ENCODE data around the gene PTPA.
A peak's percentile ranks its signal among the peaks of the same experiment; 100 is the strongest.

The PTPA gene

DNA sequence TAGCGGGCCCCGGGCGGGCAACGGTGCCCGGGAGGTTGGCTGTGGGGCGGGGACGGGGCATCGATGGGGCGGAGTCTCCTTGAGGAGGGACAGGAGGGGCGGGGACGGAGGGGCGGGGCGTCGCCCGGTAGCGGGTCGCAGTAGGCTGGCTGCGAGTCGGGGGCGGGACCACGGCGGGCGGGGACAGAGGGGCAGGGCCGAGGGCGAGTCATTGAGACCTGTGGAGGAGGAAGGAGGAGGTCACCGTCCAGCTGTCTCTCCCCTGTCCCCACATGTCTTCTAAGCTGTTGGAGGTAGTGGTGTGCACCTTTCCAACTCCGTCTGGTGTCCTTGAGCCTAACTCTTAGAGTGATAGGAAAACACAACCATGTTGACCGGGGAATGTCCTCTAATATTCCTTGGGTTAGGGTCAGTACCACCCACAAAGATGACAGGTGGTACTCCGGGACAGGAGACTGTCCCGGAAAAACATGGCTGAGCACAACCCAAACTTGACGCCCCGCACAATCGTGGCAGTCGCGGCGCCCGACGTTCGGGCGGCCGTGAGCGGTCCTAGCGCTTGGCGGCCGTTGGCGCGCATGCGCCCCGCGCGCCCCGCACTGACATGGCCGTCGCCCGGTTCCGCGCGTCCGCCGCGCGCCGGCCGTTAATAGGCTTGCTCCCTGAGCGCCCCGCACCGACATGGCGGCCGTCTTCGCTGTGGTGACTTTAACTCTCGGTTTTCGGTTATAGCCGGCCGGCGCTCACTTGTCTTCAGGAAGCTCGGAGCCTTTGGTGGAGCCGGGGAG is at the start of gene PTPA, which contains the start of gene CRAT:
Gene PTPA, plus strand, starts transcription at position 676 of the 788 bp plus-strand sequence. CDS start 186 bp downstream, outside the sequence.
Gene CRAT, minus strand, starts transcription at position 54 of the 788 bp plus-strand sequence. CDS start 284 bp downstream, outside the sequence.
- DNase-seq = peak; percentile 82

DNA sequence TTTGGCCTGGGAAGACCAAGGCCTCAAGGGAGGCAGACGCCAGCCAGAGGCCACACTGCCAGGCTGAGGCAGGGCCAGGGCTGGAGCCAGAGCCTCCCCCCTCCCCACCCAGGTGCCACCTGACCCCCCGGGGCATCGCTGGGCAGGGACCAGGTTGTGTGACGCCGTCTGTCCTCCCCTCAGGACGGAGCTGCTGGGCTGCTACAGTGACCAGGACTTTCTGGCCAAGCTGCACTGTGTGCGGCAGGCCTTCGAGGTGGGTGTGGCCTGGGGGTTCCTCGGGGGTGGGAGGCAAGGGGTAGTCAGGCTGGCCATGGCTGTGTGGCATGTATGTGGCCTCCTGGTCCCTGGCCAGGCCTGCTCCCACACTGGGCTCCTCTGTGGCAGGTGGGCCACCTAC is 48.2 kb upstream of the PTPA start:
- DNase-seq = no peak

DNA sequence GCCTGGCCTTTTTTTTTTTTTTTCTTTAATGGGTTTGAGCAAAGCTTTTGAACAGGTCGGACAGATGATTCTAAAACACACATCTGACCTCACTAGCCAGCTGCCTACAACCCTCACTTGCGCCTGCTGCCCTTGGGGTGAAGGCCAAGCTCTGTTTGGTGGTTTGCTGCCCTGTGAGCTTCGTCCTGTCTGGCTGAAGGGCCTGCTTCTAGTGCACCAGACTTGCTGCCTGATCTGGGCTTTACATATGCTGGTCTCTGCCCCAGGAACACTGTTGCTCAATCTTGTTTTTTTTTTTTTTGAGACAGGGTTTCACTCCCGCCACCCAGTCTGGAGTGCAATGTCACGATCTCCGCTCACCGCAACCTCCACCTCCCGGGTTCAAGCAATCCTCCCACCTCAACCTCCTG is 46.7 kb upstream of the PTPA start:
- DNase-seq = no peak

DNA sequence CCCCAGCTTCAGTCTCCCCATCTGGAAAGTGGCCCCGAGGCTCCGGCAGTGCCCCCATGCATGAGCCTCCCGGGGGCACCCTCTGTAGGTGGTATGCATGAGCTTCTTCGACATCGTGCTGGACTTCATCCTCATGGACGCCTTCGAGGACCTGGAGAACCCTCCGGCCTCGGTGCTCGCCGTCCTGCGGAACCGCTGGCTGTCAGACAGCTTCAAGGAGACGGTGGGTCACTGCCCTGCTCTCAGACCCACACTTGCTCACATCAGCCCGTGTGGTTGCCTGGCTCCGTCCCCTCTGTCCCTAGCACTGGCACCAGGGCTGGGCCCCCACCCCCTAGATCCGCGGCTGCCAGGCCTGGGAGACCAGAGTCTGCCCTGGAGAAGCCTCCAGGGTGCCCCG is 43.1 kb upstream of the PTPA start:
- DNase-seq = no peak

DNA sequence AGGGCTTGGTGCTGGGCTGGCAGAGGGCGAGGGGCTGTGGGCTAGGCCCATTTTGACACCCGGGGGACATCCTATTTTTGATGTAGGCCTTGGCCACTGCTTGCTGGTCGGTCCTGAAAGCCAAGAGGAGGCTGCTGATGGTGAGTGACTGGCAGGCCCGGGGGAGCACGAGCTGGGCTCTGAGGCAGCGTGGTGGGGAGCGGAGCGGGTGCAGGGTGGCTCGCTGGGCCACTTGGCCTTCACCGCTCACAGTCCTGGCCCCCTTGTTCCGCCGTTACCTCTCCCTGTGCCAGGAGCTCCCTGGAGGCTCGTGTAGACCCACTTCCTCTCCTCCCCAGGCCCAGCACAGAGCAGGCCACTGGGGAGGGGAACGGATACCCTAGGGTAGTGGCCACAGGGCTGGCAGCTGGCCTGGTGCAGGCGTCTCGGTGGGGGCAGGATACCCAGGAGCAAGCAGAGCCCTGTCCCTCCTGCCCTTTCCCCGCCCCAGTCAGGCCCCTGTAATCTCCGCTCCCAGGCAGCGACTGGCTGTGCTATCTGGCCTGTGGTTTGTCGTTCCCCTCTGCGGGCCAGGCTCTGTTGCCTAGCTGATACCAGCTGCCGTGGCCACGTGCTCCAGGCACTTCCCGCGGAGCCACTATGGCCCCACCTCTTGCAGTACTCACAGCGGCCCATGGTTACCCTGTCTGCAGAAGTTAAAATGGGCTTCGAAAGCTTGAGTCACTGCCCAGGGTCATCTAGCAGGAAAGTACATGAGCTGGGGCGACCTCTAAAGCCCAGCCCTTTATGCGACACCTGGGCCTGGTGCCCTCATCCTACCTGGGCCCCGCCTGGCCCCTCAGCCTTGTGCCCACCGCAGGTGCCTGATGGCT is 42.0 kb upstream of the PTPA start:
- DNase-seq = peak; percentile 96

DNA sequence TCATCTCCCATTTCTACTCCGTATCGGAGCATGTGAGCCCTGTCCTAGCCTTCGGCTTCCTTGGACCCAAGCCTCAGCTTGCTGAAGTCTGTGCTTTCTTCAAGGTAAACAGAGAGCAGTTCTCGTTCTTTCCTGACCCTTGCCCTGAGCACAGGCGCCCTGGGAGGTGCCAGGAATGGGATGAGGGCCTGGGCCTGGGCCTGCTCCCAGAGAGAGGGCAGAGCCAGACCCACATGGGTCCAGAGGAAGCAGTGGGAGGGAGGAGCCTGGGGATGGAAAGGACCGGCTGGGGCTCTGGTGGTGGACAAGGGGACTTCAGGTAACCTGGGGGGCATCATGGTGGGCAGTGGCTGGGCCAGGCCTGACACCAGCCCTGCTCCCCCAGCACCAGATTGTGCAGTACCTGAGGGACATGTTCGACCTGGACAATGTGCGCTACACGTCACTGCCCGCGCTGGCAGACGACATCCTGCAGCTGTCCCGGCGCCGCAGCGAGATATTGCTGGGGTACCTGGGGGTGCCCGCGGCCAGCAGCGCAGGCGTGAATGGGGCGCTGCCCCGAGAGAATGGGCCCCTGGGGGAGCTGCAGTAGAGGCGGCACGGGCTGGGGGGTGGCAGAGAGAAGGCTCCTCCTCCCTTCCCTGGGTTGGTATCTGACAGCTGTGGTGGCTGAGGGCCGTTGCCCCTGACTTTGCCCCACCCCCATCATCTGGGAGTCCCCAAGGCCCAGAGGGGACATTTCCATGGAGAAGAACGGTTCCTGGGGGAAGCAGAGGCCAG is 41.2 kb upstream of the PTPA start:
- no peak for DNase-seq

DNA sequence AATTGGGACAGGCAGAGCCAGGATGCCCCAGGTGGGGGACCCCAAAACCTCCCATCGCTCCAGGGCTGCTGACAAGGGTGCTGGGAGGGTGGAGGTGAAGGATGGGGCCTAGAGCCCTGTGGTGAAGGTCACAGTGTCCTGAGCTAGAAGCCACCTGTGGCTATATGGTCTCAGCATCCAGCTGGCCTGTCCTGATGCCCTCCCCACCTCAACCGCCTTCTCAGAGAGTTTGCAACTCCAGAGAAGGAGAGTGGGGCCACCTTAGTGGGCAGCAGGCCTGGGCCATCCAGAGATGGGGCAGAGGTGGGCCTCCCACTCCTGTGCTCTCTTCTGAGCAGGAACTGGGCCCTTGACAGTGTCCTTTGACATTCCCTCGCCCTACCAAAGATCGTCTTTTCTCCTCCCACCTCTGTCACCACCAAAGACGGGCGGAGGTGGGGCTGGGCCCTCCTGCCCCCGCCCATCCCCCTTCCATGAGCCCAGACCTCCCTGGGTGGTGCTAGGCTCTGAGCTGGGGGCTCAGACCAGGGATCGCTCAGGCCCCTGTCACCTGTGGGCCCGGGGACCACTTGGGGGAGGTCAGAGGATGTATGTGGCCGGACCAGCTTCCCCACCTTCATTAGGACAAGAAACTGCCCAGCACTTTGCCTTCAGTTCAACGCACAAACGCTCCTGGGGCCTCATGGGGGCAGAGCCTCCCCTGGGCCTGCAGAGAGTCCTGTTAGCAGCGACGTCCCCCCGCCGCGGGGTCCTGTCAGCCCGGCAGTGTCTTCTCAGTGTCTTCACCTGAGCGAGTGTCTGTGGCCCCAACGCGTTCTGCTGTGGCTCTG is 40.3 kb upstream of the PTPA start:
- DNase-seq = no peak

DNA sequence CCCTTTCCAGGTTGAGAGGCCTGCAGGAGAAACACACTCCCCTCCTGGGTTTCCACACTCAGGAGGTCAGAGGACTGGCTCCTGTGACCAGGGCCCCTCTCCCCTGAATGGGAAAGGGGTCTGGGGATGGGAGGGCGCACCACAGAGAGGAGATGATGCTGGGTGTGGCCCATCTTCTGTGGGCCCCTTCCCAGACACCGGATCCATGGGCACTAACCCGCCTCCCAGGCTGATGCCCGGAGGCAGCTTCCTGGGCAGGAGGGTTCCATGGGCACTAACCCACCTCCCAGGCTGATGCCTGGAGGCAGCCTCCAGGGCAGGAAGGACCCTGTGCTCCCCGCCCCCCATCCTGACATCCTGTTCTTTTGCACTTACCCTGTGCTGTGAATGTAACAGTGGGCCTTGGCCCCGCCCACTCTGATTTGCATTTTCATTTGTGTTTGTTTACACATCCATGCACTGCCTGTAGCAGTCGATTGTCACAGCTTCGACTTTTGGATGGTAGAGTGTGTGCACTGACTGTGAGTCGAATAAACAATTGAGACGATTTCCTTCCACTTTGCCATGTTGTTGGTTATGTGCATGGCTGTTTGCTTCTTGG is 39.6 kb upstream of the PTPA start:
- DNase-seq = no peak

DNA sequence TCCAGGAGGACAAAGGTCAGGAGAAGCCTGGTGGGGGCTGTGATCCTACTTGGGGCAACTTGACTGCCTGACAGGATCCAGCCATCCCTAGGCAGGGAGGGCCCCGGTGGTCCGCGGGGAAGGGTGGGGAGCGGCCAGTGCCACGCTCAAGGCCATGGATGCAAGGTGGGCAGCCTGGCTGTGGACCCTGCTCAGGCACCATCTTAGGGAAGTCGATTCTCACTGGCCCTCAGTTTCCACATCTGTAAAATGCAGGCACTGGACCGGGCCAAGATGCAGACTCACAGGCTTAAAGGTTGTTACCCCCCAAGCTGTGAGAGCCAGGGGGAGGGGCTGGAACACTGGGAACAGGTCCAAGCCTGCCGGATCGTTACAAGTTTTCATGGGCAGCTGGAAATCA is 39.0 kb upstream of the PTPA start:
- DNase-seq = no peak

DNA sequence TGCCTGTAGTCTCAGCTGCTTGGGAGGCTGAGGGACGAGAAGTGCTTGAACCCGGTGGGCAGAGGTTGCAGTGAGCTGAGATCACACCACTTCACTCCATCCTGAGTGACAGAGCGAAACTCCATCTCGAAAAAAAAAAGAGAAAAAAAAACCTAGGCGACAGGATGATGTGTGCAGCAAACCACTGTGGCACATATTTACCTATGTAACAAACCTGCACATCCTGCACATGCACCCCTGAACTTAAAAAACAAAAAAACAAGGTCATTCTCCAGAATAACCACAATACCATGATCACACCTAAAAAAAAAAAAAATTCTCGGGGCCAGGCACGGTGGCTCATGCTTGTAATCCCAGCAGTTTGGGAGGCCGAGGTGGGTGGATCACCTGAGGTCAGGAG is 37.8 kb upstream of the PTPA start:
- DNase-seq = no peak

DNA sequence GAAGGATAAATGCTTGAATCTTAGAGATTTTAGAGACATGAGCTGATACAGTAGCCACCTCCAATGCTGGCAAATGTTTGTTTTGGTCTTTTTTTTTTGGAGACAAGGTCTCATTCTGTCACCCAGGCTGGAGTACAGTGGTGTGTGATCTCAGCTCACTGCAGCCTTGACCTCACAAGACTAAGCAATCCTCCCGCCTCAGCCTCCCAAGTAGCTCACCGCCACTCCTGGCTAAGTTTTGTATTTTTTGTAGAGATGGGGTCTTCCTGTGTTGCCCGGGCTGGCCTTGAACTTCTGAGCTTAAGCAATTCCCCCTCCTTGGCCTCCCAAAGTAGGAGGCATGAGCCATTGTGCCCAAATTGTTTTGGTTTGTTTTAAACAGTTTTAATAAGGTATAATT is 37.1 kb upstream of the PTPA start:
- DNase-seq = no peak

DNA sequence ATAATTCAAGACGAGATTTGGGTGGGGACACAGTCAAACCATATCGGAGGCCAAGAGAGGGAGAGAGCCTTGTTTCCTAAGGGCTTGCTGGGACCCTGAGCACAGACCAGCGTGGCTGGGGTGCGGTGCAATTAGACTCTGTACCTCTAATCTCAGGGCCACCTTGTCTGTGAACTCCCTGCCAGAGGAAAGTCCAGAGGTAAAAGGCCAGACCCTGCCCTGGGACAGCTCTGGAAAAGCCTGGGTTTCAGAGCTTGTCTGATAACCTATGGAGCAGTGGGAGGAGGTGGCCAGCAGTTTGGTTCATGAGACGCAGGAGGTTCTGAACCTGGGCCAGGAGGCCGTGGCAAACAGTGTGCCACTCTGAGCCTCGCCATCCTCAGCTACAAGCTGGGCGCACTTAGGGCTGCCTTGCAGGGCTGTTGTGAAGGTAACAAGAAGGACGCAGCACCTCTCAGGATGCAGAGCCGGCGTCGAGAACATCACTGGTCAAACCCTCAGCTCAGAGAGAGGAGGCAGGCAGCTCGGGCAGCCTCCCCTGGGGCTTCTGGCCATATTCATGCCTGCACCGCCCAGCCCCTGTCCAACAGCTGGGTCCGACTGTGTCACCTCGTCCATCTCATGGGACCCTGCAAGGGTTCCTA is 35.1 kb upstream of the PTPA start:
- no peak for DNase-seq

DNA sequence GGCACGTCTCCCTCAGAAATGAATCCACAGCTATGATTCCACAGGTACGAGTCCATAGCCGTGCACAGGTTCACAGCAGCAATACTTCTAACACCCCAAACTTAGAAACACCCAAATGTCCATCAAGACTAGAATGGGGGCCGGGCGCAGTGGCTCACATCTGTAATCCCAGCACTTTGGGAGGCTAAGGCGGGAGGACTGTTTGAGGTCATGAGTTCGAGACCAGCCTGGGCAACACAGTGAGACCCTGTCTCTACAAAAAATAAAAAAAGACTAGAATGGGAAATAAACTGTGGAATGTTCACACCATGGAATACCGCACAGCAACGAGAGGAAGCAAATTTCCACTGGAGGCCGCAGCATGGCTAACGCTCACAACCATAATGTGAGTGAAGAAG is 34.6 kb upstream of the PTPA start:
- DNase-seq = no peak

DNA sequence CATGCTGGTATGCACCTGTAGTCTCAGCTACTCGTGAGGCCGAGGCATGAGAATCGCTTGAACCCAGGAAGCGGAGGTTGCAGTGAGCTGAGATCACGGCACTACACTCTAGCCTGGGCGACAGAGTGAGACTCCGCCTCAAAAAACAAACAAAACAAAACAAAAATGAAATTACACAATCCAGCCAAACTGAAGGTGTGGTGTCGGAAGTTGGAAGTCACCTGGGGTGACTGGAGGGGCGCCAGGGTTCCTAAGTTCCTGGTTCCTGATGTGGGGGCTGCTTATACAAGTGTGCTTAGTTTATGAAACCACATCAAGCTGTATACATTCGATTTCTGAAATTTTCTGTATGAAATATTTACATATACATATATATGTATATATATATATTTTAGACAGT is 34.0 kb upstream of the PTPA start:
- DNase-seq = no peak

DNA sequence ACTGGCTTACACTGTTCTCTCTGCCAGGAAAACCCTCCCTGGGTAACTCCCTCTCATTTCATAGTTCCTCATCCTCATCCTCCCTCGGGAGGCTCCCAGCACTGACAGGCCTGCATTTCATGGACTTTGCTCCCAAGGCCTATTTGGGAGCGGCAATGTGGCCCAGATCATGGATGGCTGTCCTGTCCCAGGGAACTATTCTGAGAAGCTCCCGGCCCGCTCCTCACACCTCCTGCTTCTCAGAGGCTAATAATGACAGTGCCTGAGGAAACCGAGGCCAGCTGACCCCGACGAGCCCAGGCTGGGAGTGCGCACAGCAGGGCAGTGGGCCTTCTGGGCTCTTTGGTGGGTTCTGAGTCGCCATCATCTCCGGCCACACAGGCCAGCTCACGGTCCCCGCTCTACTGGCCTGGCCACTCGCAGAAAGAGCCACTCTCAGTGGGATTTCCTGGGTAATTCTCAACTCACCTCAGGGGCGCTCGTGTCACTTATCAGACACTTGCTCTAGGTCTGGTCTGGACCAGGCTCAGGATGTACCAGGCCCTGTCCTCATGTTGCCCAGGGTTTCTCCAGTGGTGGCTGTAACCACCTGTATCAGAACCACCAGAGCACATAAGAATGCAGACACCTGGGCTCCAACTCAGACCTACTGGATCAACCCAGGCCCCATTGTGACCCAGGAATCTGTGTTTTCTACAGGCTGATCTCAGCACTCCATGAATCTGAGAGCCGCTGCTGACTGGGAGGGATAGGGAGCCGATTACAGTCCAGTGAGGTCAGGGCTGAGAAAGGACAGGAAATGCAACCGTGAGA is 32.3 kb upstream of the PTPA start:
- no peak for DNase-seq

DNA sequence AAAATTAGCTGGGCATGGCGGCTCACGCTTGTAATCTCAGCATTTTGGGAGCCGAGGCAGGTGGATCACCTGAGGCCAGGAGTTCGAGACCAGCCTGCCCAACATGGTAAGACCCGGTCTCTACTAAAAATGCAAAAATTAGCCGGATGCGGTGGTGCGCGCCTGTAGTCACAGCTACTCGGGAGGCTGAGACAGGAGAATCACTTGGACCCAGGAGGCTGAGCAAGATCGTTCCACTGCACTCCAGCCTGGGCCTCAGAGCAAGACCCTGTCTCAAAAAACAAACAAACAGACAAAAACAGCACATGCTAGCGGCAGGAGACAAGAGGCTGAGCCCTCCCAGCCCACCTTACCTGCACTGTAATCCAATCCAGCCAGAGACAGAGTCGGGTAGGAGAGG is 31.4 kb upstream of the PTPA start:
- no peak for DNase-seq

DNA sequence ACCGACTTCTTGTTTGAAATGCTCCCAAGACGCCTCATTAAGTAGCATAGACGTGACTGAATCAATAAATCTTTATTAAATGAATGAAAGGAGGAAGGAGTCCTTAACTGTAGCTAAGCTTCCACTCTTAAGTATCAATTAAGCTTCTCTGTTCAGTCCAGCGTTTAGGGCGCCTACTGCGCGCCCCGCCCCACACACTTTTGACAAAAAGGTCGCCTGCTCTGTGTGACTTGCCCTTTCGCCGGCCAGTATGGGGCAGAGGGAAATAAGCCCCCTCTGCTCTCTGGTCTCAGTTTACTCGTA is 31.0 kb upstream of the PTPA start:
- DNase-seq = no peak

DNA sequence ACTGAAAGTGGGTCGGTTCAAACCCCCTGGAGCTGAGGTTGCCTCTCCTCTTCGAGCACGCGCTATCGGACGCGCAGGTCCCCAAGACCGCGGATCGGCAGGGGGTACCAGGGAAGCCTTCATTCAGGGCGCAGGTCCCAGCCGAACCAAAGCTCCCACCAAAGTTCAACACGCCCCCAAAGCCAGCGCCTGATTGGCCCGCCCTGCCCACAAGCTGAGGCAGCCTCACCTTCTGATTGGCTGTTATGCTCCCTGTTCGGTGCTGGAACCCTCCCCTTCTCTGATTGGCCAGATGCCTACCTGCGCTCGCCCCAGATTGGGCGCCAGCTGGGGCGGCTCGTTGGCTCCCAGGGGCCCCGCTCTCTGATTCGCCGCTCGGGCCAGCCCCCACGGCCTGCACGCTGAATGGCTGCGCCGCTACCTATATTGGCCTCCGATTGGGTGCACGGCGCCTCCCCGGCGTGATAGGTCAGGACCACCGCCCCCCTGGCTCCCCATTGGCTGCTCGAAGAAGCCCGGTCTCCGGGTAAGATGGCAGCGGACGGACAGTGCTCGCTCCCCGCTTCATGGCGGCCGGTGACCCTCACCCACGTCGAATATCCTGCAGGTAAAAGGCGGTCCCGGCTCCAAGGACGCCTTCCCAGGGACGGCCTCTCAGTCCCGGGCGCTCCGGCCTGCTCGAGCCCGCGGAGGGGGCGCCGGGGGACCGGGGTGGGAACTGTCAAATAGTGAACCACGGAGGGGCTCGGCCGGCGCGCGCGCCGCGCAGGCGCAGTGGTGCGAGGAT is 30.4 kb upstream of the PTPA start, which contains the start of gene DOLPP1:
Gene DOLPP1, plus strand, starts transcription at position 511 of the 787 bp plus-strand sequence. Its CDS starts 21 bp downstream, at position 532.
- DNase-seq = peak; percentile 94

DNA sequence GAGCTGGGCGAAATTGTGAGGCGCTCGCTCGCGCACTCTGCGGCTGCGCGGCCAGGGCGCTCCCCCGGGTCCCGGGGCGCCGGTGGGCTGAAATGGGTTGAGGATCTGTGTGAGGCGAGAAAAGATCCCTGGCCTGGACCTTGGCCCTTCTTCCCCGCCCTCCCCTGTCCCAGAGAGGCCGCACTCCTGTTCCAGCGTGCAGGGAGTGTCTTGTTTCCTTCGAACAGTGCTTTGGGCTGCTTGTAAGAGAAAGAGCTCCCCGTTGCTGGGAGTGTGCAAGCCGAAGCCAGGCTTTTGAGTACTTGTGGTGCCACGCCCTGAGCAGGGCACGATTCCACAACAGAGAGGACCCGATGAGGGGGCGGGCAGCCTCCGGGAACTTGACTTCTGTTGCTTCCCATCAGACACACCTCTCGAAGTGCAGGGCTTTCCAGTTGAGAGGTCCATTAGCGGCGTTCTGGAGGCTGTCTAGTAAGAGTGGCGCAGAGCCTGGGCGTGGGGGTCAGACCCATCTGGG is 29.8 kb upstream of the PTPA start:
- peak; percentile 26 for DNase-seq
